ENCODE results near the gene CDK15. TPM values are rescaled to one million over a fixed set of nuclear protein-coding genes. Genes with fewer than 3 reads are reported as not detected.

CDK15 gene
- total and polyA plus RNA-seq, 8 donors = 0.09 to 0.35 (median 0.12) TPM; not detected in 3

- no peaks in the 10 kb centered on the region for H3K36me3 ChIP-seq
- H3K27ac ChIP-seq = no peak overlapping the region
- ATAC-seq (no peak), FAIRE-seq (no peak), DNase-seq (no peak)
- no peak overlapping the region for H3K4me3 ChIP-seq
- no peaks in the 10 kb centered on the region for H3K4me1 ChIP-seq
- H3K27me3 ChIP-seq = no peaks in the 10 kb centered on the region
- TF ChIP-seq CTCF (IDR thresholded peaks at IDR 0.05) = no peak
- no peaks in the 10 kb centered on the region for H3K9me3 ChIP-seq
- intact Hi-C loops (cut with DNase I) = no loop called here
- 46 to 47% methylated on average over 10 of the region's 10 CpGs for WGBS, 2 donors
Observed at GRCh38 chr2:201906777-201907562, 100.6 kb downstream of the CDK15 start.

GRCh38 chr2:201907563-201907881 lies 101.2 kb downstream of the CDK15 start:
- Histone ChIP-seq H3K36me3 (no peaks in the 10 kb centered on the region), H3K27ac (no peak overlapping the region), H3K27me3 (no peaks in the 10 kb centered on the region), H3K9me3 (no peaks in the 10 kb centered on the region), H3K4me1 (no peaks in the 10 kb centered on the region), H3K4me3 (no peak overlapping the region)
- FAIRE-seq = no peak
- no peak for TF ChIP-seq CTCF (IDR thresholded peaks at IDR 0.05)
- intact Hi-C loops (cut with DNase I) = no loop called here
- no peak for DNase-seq
- no peak for ATAC-seq
- 68 to 74% methylated on average over 4 of the region's 4 CpGs for WGBS, 2 donors

- no peak overlapping the region for H3K27ac ChIP-seq
- no peaks in the 10 kb centered on the region for H3K9me3 ChIP-seq
- ATAC-seq (no peak), FAIRE-seq (no peak), DNase-seq (no peak)
- intact Hi-C loops (cut with DNase I) = no loop called here
- WGBS, 2 donors = 43 to 55% methylated on average over 2 of the region's 2 CpGs
- no peaks in the 10 kb centered on the region for H3K27me3 ChIP-seq
- no peaks in the 10 kb centered on the region for H3K4me1 ChIP-seq
- H3K4me3 ChIP-seq = no peak overlapping the region
- TF ChIP-seq CTCF (IDR thresholded peaks at IDR 0.05) = no peak
- H3K36me3 ChIP-seq = no peaks in the 10 kb centered on the region
Observed at GRCh38 chr2:201908901-201909300, 102.6 kb downstream of the CDK15 start.

- Histone ChIP-seq H3K4me1 (no peaks in the 10 kb centered on the region), H3K27me3 (no peaks in the 10 kb centered on the region), H3K4me3 (no peak overlapping the region), H3K27ac (no peak overlapping the region), H3K36me3 (no peaks in the 10 kb centered on the region), H3K9me3 (no peaks in the 10 kb centered on the region)
- no peak for FAIRE-seq
- no peak for TF ChIP-seq CTCF (IDR thresholded peaks at IDR 0.05)
- no peak for DNase-seq
- intact Hi-C loops (cut with DNase I) = no loop called here
- WGBS, 2 donors = 75 to 79% methylated on average over 4 of the region's 4 CpGs
- ATAC-seq = no peak
Observed at GRCh38 chr2:201909348-201909747, 103.0 kb downstream of the CDK15 start.

GRCh38 chr2:201909961-201910361 lies 103.6 kb downstream of the CDK15 start:
- WGBS, 2 donors = 55% methylated on average over 4 of the region's 4 CpGs
- Histone ChIP-seq H3K9me3 (no peaks in the 10 kb centered on the region), H3K27me3 (no peaks in the 10 kb centered on the region), H3K36me3 (no peaks in the 10 kb centered on the region), H3K4me3 (no peak overlapping the region), H3K27ac (no peak overlapping the region), H3K4me1 (no peaks in the 10 kb centered on the region)
- no peak for DNase-seq
- intact Hi-C loops (cut with DNase I) = no loop called here
- no peak for TF ChIP-seq CTCF (IDR thresholded peaks at IDR 0.05)
- ATAC-seq = no peak
- FAIRE-seq = no peak
